ENCODE data around the gene RSU1.
A peak's percentile ranks its signal among the peaks of the same experiment; 100 is the strongest.
"Not testable (repeated sequence)": the region's sequence is repeated elsewhere in the genome, so short reads cannot be mapped to it uniquely, and the experiment has no call there.

The RSU1 gene

DNA sequence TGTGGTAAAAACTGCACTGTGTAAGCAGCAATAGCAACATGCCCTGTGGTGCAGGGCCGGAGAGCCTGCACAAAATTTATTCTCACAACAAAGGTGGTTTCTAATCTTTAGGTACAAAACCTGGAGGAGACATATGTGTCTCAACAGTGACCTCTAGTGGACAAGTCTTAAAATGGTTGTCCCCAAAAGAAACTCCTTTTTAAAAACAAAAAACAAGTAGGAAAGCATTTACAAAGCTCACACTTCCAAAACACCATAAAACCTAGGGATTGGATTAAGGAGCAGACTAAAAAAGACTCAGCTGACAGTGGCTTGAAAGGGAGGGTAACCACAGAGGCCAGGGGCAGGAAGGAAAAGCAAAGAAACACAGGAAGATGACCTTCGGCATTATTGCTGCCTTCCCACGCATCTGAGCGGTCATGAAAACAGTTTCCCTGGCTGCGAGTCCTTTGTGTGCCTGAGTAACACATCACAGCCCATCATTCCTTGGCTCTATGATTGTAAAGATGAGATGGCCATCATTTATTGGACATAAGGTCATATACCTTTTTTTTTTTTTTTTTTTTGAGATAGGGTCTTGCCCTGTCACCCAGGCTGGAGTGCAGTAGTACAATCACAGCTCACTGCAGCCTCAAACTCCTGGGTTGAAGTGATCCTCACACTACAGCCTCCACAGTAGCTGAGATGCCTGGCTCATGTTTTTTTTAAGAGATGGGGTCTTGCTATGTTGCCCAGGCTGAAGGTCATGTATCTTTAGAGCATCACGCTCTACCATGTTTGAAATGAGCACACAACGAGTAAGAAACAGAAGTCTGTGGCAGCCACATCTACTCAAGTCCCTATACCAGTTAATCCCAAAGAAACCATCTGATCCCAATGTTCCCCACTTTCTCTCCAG lies 39.5 kb downstream of the RSU1 start:
- DNase-seq, result peak; percentile 40

GRCh38 chr10:16776896-16777295 lies 40.3 kb downstream of the RSU1 start:
- DNase-seq, result no peak

- no peak for DNase-seq
Observed at GRCh38 chr10:16773334-16773733, 43.9 kb downstream of the RSU1 start.

GRCh38 chr10:16770670-16771069 lies 46.6 kb downstream of the RSU1 start:
- no peak for DNase-seq

DNA sequence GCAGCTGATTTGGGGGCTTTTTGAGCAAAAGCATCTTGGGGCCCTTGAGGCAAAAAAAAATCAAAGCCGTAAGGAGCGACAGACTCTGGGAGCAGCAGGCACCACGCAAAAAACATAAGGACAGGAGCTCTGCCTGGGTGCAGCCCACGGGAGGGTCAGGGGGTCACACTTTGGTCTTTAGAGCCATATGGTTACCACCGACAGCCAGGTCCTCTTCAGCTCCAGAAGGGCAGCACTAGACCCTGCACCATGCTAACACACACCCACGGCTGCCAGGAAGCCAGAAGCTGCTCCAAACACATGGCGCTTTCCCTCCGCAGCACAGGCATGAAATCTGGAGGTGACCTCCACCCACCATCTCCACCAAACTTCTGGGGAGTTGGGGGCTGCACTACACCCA lies 47.1 kb downstream of the RSU1 start:
- no peak for DNase-seq

DNA sequence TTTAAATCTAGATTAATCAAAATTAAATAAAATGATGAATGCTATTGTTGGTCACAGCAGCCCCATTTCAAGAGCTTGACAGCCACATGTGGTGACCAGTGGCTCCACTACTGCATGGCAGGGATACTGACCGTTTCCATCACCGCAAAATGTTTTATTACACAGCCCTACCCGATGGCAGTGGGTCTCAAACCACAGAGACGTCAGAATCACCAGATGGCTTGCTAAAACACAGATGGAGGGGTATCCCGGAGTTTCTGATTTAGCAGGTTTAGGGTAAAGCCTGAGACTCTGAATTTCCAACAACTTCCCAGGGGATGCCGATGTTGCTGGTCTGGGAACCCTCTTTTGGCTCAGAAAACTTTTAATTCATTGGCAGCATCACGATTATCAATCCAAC lies 47.9 kb downstream of the RSU1 start:
- DNase-seq, result no peak

- no peak for DNase-seq
Observed at GRCh38 chr10:16768702-16769101, 48.5 kb downstream of the RSU1 start.

DNA sequence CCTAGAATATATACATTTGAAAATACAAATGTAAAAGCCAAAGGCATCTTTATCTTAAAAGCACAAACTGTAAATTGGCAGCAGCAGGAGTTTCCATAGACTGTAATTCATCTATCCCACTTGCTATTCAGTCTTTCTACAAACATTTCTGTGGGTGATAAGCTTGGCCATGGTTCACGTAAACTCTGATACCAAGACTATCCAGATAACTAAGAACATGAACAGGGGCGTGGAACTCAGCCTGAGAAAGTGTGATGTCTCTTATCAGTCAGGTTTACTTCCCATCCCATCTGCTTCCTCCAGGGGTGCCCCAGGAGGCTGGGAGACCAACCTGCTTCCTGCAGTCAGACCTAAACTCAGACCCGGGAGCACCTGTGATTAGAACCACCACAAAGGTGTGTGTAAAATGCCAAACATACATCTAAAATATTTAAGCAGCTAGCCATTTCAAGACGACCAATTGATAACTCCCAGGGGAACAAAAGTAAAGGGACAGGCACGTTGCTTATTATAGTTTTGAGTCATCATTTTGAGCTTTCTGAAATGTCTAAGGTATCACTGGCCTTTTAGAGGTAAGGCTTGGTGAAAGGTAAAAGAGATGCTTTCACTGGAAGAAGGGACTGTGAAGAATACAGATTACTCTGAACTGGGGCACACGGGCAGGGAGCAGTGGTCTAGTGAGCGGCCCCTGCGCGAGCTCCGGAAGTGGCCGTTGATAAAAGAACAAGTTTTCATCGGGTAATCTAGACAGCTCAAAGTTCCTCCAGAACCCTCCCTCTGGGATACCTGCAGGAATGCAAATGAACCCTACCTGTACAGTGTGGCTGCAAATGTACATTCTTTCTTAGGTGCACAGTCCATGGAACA lies 51.5 kb downstream of the RSU1 start:
- no peak for DNase-seq

- no peak for DNase-seq
Observed at GRCh38 chr10:16761300-16761699, 55.9 kb downstream of the RSU1 start.

GRCh38 chr10:16756561-16757221 lies 60.5 kb downstream of the RSU1 start:
- no peak for DNase-seq

DNA sequence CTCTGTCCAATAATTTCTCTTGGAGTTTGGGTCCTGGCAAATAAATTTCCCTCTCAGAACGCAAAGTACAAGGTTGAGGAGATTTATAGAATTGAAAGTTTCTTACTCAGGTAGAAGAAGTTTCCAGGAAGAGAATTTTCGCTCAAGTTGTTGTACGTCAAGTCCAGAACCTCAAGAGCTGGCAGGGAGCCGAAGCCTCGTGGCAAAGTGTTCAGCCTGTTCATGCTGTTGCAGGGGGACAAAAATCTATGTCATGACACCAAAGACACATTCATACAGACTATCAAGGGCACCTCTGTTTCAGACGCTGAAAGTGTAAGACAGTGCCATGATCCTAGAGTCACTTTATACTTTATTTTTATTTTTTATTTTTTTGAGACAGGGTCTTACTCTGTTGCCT lies 62.5 kb downstream of the RSU1 start:
- DNase-seq, result no peak

GRCh38 chr10:16752849-16753248 lies 64.4 kb downstream of the RSU1 start:
- DNase-seq, result not testable (repeated sequence)

DNA sequence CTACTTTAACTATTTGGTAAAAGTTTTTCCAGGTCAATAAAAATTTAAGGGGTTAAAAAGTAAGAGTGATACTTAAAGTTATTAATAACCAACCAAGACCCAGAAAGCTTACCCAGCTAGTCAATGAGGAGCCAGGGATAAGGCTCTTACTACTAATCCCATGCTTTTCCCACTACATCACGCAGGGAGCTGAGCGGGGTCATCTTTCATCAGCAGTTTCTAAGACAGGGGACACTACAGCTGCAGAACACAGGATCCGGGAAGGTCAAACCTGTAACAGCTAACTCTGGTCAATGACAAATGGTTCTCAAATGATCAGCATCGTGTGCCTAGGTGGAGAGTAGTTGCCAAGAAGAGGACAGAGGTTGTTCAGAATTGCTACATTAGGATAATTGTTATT lies 65.1 kb downstream of the RSU1 start:
- DNase-seq, result no peak

DNA sequence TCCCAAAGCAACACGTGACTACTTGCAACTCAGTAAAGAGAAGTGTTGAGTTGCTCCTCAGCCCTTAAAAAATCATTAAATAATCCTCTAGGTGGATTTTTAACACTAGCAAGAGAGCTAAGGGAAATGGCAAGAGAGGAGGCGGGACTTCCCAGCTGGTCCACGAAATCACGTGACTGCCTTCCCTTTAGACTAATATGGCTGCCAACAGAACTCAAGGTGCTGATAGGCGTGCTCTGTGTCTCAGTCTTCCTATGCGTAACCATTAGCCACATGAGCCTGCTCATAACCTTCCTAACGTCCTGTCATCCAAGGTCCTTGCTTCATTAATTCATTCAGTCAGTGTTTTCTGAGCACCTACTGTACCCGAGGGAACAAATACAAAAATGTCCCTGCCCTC lies 66.0 kb downstream of the RSU1 start:
- DNase-seq, result no peak

DNA sequence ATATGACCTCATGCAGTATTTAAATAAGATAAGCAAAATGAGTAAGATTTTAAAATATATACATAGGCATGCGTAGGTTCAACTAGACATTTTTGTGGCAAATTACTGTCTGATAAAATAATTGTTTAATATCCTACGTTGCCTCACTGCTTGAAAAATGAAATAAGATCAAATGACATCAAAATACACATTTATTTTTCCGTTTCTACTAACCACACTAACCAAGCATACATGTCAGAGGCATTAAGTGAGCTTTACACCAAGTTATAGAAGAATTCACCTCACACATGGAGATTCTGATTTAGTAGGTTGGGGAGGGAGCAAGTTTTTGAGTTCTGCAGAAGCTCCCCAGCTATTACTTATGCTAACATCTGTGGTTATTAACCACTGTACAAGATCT lies 66.8 kb downstream of the RSU1 start:
- DNase-seq, result no peak

GRCh38 chr10:16748749-16749148 lies 68.5 kb downstream of the RSU1 start:
- no peak for DNase-seq

- DNase-seq, result no peak
Observed at GRCh38 chr10:16746856-16747255, 70.4 kb downstream of the RSU1 start.

- DNase-seq, result no peak
Observed at GRCh38 chr10:16745061-16745460, 72.2 kb downstream of the RSU1 start.

DNA sequence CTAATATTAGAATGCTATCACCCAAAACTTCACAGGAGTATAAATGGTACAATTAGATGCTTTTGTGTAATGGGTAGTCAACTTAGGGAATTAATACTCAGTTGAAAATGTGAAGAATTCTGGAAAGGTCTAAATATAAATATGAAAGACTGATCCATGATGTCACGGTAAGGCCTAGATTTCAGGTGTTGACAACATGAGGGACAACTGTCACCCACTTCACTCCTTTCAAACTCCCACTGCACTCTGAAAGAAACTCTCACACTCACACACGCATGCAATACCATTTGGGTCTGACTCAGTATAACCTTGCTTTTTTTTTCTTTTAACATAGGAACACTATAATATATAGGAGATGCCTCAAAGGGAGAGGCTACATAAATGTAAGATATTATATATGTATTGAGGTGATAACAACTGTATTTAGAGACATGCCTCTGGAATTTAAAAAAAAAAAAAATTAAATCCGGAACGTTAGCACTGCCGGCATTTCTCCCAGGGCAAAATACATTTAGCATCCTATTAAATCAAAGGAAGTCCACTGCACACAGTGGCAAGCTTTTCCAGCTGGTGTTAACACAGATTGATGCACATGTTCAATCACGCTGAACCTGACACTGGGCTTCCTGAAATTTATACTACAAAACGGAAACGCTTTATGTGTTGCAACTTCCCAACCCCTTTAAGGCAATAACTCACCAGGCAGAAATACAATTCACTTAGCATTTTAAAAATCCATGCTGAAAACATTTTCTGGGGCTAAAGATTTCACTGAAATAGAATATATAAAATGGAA lies 74.9 kb downstream of the RSU1 start:
- DNase-seq, result no peak

- peak; percentile 84 for DNase-seq
Observed at GRCh38 chr10:16741540-16741939, 75.7 kb downstream of the RSU1 start.

DNA sequence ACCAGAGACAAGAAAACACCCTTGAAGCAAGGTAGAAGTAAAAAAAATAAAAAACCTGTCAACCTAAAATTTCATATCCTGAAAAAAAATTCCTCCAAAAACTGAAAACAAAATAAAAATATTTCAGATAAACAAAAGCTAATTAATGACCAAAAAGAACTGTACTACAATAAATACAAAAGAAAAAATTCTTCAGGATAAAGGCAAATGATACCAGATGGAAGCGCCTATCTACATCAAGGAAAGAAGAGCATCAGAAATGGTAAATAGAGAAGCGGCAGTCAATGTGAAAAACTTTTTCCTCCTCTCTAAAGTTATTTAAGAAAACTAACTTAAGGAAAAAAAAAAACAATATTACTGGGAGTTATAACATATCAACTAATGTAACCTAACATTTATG lies 79.8 kb downstream of the RSU1 start:
- no peak for DNase-seq

- no peak for DNase-seq
Observed at GRCh38 chr10:16735671-16736070, 81.6 kb downstream of the RSU1 start.

- DNase-seq, result no peak
Observed at GRCh38 chr10:16732376-16732775, 84.8 kb downstream of the RSU1 start.
